Spleen (tissue), 7 donors: ENCODE data around the gene EIF2B2.

ENCODE experiments used
- CTCF ChIP-seq, 11 experiments: fragments of 200-600 bp in 7 of 11; fragments of 450-650 bp in 4 of 11; sonication (generic) in 4 of 11; IDR thresholded peaks in 8 of 11; conservative IDR thresholded peaks in 3 of 11; 1 replicate in 7 of 11; 2 replicates in 4 of 11; pipeline versions ENCODE4 v1.4.0 to v1.8.0; 2016 to 2021; ENCODE audit warnings: antibody characterized with exemption in 11 of 11, inconsistent platforms in 4 of 11, mild to moderate bottlenecking in 1 of 11
- POLR2A ChIP-seq, 3 donors: fragments of 450-650 bp; IDR thresholded peaks; one replicate each; pipeline ENCODE4 v1.5.1; 2017; ENCODE audit warnings: antibody characterized with exemption in 3 of 3, mild to moderate bottlenecking in 1 of 3
- POLR2AphosphoS5 ChIP-seq, 3 donors: sonication (generic); formaldehyde crosslinking; IDR thresholded peaks; one replicate each; pipeline ENCODE4 v1.5.1; 2017; ENCODE audit warnings: antibody characterized with exemption in 3 of 3
- donor health status: DM: no; HTN: no; CAD: no; lungs with moderate emphysema.
- donor health status: DM: no; HTN: no; CAD: no.
- donor health status: DM: no; HTN: no; CAD: no.

GRCh38 chr14:74965486-74966153, 37.1 kb upstream of the EIF2B2 start:
- TF ChIP-seq CTCF (IDR thresholded peaks at IDR 0.05 in 8 of 11, conservative IDR thresholded peaks at IDR 0.05 in 3 of 11) (no peak), POLR2A (IDR thresholded peaks at IDR 0.05) (no peak), POLR2AphosphoS5 (IDR thresholded peaks at IDR 0.05) (no peak)
